Karpas-422 (cell line): ENCODE data around the gene STK32C. TPM values are rescaled to one million over a fixed set of nuclear protein-coding genes. Genes with fewer than 3 reads are reported as not detected.

ENCODE experiments used
- DNase-seq: peaks from one replicate; pipeline ENCODE4 v3.0.0-alpha.2; 2015
- H2AFZ ChIP-seq: fragments of 200-600 bp; sonication (generic); 2 replicates; pipeline ENCODE4 v1.6.1; 2014; ENCODE audit warnings: antibody characterized with exemption, low read length, mixed read lengths
- H3K27ac ChIP-seq: fragments of 200-600 bp; sonication (generic); 2 replicates; pipeline ENCODE4 v1.5.1; 2014; ENCODE audit warnings: mild to moderate bottlenecking, low read length, moderate library complexity
- H3K27me3 ChIP-seq: fragments of 200-600 bp; sonication (generic); 2 replicates; pipeline ENCODE4 v1.6.1; 2014; ENCODE audit warnings: low read length, mixed read lengths
- H3K36me3 ChIP-seq: fragments of 200-600 bp; sonication (generic); 2 replicates; pipeline ENCODE4 v1.6.1; 2014; ENCODE audit warnings: low read length, mixed read lengths; ENCODE audit not compliant: insufficient read depth
- H3K4me1 ChIP-seq: fragments of 200-600 bp; sonication (generic); 2 replicates; pipeline ENCODE4 v1.6.1; 2014; ENCODE audit warnings: mild to moderate bottlenecking, low read length, mixed read lengths
- H3K4me2 ChIP-seq: fragments of 200-600 bp; sonication (generic); 2 replicates; pipeline ENCODE4 v1.6.1; 2014; ENCODE audit warnings: low read length, low read depth, mild to moderate bottlenecking; ENCODE audit not compliant: poor library complexity, severe bottlenecking
- H3K4me3 ChIP-seq: fragments of 200-600 bp; sonication (generic); 2 replicates; pipeline ENCODE4 v1.5.1; 2014; ENCODE audit warnings: mild to moderate bottlenecking, antibody characterized with exemption, low read length, mixed read lengths
- H3K79me2 ChIP-seq: fragments of 200-600 bp; sonication (generic); 2 replicates; pipeline ENCODE4 v1.6.1; 2014; ENCODE audit warnings: mild to moderate bottlenecking, low read length, mixed read lengths
- H3K9ac ChIP-seq: fragments of 200-600 bp; sonication (generic); 2 replicates; pipeline ENCODE4 v1.6.0; 2014; ENCODE audit warnings: low read length
- H3K9me2 ChIP-seq: fragments of 200-600 bp; sonication (generic), shearing (Covaris generic); replicated peaks from 2 replicates; pipeline ENCODE4 v1.6.0; 2014; ENCODE audit warnings: mild to moderate bottlenecking, low read length, moderate library complexity; ENCODE audit not compliant: insufficient read depth
- H3K9me3 ChIP-seq: fragments of 300-700, 200-600 bp; sonication (generic); 2 replicates; pipeline ENCODE4 v1.6.1; 2014; ENCODE audit warnings: low read length, mixed read lengths
- H4K20me1 ChIP-seq: fragments of 200-600 bp; sonication (generic); 2 replicates; pipeline ENCODE4 v1.6.1; 2014; ENCODE audit warnings: mild to moderate bottlenecking, antibody characterized with exemption, low read length, low read depth; ENCODE audit not compliant: insufficient read depth
- total RNA-seq: library from RNA; depleted of rRNA; stranded (reverse); fragments of >200 nt; shearing (Covaris generic); gene quantifications from 2 replicates; pipeline ENCODE4 v1.2.3, GENCODE V29; 2014; ENCODE audit warnings: low replicate concordance

Gene STK32C
- total RNA-seq, 1 experiment from 2014 or later = 8.4 TPM

DNA sequence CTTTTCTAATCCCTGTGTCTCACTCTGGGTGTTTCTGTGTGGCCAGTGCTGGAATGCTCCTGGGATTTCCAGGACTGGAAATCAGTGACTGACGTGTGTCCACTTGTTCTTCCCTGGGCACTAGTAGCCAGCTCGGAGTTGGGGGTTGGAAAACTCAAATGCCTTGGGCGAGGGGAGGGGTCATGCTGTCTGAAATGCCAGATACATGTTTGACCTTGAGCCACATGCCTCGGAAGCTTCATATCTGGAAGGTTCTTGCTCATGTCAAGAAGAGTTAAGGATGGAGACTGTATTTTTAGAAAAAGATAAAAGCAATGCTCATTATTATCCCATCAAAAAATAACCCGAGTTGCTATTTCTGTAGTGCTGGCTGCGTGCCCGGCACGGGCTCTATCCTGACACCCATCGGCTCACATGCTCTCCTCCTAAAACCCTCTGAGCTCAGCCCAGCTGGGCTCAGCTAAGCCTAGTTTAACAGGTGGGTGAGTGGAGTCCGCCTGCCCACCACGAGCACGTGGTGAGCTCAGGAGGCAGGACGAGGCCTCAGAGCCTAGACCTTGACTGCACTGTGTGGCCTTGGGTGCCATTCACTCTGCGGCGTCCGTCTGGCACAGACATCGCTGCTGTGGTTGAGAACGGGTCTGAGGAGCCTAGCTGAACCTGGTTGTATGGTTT, 114.6 kb downstream of the STK32C start:
- Histone ChIP-seq H3K4me1 (no peaks in the 10 kb centered on the region), H4K20me1 (no peaks in the 10 kb centered on the region), H3K9me3 (no peaks in the 10 kb centered on the region), H3K36me3 (no peaks in the 10 kb centered on the region), H3K79me2 (no peaks in the 10 kb centered on the region), H3K27ac (no peak overlapping the region), H2AFZ (no peak overlapping the region), H3K27me3 (no peaks in the 10 kb centered on the region), H3K9ac (no peak overlapping the region), H3K4me2 (no peak overlapping the region), H3K9me2 (no peaks in the 10 kb centered on the region), H3K4me3 (no peak overlapping the region)
- DNase-seq = no peak

DNA sequence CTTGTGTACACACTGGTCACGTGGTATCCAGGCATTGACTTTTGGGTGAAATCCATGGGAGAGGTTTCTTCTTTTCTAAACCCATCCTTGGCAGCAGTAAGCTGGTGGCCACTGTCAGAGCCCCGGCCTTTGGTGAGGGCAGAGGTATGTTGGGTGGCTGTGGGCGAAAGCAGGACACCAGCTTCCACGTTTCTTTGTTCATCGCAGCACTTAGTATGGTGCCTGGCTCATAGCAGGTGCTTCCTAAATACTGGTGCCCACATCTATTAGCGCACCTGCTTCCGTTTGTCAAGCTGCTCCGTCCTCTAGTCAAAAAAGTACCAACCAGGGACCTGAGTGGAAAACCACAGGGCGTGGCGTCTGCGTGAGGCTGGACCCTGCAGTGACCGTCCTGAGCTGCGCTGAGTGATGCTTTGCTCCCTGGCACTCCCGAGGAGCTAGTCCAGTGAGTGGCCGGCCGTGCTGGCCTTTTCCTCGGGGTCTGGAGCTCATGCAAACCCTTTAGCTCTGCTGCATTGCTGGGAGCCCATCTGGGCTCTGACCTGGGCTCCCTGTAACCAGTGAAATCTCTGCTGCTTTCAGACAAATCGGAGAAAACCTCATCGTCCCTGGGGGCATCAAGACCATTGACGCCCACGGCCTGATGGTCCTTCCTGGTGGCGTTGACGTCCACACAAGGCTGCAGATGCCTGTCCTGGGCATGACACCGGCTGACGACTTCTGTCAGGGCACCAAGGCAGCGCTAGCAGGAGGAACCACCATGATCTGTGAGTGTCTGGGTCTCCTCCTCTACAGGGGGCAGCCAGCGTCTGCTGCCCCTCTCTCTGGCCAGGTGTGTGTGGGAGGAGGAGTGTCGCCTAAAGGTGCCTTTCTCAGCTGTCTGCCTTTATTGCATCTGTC, 115.4 kb downstream of the STK32C start:
- Histone ChIP-seq H2AFZ (no peak overlapping the region), H3K9me2 (no peaks in the 10 kb centered on the region), H4K20me1 (no peaks in the 10 kb centered on the region), H3K27ac (no peak overlapping the region), H3K79me2 (no peaks in the 10 kb centered on the region), H3K36me3 (no peaks in the 10 kb centered on the region), H3K9ac (no peak overlapping the region), H3K9me3 (no peaks in the 10 kb centered on the region), H3K27me3 (no peaks in the 10 kb centered on the region), H3K4me3 (no peak overlapping the region), H3K4me2 (no peak overlapping the region), H3K4me1 (no peaks in the 10 kb centered on the region)
- DNase-seq = no peak

DNA sequence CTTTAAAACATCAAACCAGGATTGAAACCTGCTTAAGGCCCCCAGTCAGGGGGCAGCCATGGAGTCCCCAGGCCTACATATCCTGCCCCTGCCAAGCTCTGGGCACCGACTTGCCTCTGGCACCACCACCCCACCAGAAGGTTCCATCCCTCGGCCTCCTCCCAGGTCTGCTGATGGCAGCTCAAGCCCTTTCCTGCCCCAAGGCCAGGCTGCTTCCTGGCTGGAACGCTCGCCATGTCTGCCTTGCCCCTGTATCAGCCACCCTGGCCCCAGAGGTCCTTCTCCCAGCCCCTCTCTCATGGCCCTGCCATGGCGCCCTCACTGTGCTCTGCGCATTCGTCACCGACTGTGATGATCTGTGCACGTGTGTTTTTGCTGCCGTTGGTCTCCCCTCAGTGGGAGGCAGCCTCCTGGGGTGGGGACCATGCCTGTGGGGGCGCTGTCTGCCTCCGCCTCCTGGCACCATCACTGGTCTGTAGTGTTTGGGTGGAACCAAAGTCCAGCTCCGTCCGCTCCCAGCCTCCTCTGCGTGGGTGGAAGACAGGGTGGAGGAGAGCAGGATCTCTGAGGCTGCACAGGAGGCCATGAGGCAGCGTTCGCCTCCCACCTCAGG, 117.8 kb downstream of the STK32C start:
- no peak overlapping the region for H2AFZ ChIP-seq
- no peaks in the 10 kb centered on the region for H3K79me2 ChIP-seq
- H3K9me3 ChIP-seq = no peaks in the 10 kb centered on the region
- no peaks in the 10 kb centered on the region for H3K27me3 ChIP-seq
- no peaks in the 10 kb centered on the region for H3K4me1 ChIP-seq
- no peaks in the 10 kb centered on the region for H3K36me3 ChIP-seq
- no peak overlapping the region for H3K9ac ChIP-seq
- no peak overlapping the region for H3K27ac ChIP-seq
- H3K4me3 ChIP-seq = no peak overlapping the region
- no peaks in the 10 kb centered on the region for H4K20me1 ChIP-seq
- no peaks in the 10 kb centered on the region for H3K9me2 ChIP-seq
- DNase-seq = no peak
- H3K4me2 ChIP-seq = no peak overlapping the region

DNA sequence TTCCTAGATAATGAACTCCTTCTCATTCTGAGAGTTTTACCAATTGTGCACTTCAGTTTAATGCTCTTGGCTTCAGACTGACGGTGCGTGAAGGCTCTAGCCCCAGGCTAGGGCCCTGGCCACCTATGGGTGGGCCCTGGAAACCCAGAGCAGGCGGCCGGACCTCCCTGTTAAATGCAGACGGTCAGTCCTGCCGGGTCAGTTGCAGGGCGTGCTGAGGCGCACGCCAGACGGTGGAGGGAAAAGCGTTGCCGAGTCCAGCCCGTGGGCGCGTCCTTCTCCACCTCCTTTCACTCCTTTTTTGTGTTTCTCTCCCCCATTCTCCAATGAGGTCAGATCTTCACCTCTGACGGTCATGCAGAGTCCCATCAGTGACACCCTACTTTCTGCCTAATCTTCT, 118.7 kb downstream of the STK32C start:
- no peaks in the 10 kb centered on the region for H3K27me3 ChIP-seq

DNA sequence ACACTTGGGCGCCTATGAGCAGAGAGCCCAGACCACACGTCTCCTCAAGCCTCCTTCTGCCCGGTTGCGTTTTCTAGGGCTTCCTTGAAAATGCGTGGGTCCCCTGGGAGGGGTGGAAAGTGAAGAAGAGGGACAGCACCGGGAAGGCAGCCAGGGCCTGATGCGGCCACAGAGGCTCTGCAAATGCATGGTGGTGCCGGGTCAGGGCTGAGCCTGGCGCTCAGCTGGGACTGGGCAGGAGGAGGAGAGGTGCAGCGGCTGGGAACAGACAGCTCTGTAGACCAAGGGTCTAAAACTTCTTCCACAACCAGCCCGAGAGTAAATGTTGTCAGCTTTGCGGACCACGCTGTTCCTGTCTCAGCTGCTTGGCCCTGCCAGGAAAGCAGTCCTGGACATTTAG, 119.4 kb downstream of the STK32C start:
- Histone ChIP-seq H3K27me3 (no peaks in the 10 kb centered on the region), H3K27ac (no peak overlapping the region), H3K9me2 (no peaks in the 10 kb centered on the region), H3K36me3 (no peaks in the 10 kb centered on the region), H3K79me2 (no peaks in the 10 kb centered on the region), H3K9me3 (no peaks in the 10 kb centered on the region), H3K9ac (no peak overlapping the region), H3K4me3 (no peak overlapping the region), H3K4me1 (no peaks in the 10 kb centered on the region), H2AFZ (no peak overlapping the region), H4K20me1 (no peaks in the 10 kb centered on the region), H3K4me2 (no peak overlapping the region)
- DNase-seq = no peak

More for the DNA sequence above, 118.7 kb downstream of the STK32C start:
- H3K79me2 ChIP-seq = no peaks in the 10 kb centered on the region
- H3K4me1 ChIP-seq = no peaks in the 10 kb centered on the region
- no peak for DNase-seq
- no peaks in the 10 kb centered on the region for H3K9me2 ChIP-seq
- H3K4me3 ChIP-seq = no peak overlapping the region
- no peak overlapping the region for H3K4me2 ChIP-seq
- H3K9ac ChIP-seq = no peak overlapping the region
- H3K9me3 ChIP-seq = no peaks in the 10 kb centered on the region
- no peaks in the 10 kb centered on the region for H3K36me3 ChIP-seq
- no peaks in the 10 kb centered on the region for H4K20me1 ChIP-seq
- no peak overlapping the region for H2AFZ ChIP-seq
- H3K27ac ChIP-seq = no peak overlapping the region

DNA sequence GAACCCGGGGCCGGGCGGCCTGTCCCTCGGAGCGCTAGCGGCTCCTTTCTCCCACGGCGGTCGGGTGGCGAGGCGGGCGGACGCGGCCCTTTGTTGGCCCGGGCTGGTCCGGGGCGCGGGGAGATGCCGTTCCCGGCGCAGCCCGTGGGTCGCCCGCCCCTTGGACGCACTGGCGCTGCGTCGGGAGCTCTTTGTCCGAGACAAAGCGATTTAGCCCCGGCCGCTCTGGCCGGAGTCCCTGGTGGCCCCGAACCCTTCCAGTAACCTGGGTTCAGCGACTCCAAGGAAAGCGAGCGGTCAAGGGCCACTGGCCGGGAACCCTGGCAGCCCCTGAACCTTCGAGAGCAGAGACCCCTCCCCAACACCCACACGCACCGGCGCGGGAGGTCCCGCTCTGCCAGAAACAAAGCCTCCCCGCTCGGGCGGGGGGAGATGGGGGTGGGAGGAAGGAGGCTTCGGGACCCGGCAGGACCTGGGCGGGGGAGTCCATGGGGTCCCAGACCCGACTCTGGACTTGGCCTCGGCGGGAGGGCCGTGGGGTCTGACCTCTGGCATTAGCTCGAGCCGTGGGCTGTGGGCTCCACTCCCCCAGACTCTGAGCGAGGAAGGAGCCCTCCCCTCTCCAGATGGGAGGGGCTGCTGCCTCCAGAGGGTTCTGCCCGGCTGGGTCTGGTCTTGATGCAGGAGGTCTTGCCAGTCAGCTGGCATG, 120.2 kb downstream of the STK32C start:
- H2AFZ ChIP-seq = no peak overlapping the region

DNA sequence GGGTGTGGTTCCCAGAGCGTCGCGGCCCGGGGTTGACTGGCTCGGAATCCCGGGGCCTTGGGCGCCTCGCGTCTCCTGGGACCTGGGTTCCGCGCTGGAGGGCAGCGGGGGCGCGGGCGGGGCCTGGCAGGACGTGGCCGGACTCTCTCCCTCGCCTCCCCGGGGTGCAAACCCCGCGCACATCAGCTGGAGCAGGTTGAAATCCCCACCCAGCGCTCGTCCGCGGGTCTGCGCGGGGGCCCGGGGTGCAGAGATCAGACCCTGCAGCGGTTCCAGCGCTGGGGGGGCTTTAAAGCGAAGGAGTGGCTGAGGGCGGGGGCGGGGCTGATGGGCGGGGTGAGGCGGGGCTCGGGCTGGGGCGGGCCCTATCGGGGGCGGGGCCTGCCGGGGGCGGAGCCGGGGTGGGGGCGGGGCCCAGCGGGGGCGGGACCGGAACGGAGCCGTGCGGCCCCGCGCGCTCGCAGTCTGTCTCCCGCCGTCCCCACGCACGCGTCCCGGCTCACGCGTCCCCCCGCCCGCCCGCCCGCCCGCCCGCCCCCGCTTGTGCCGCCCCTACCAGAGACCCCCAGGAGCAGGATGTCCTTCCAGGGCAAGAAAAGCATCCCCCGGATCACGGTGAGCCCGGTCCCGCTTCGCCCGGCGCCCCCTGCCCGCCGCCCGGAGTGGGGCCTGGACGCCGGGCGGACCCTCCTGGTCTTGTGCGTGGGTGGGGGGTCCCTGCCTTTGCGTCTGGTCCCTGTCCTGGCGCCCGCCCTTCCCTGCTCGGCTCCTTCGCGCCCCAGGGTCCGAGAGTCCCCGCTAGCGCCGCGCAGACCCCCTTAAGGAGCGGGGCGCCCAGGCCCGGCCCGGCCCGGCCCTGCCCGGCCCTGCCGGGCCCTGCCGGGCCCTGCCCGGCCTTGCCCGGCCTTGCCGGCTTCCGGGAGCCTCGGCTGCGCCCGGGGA, 121.0 kb downstream of the STK32C start, which contains the start of gene DPYSL4:
DPYSL4 (plus strand) TSS at position 461 of the 942 bp plus-strand sequence; CDS start at position 577, 116 bp downstream.
- H3K36me3 ChIP-seq = no peaks in the 10 kb centered on the region
- no peak within 1 kb of the TSS for H3K4me3 ChIP-seq
- no peak for DNase-seq
- H3K9me2 ChIP-seq = no peaks in the 10 kb centered on the region
- H3K79me2 ChIP-seq = no peaks in the 10 kb centered on the region
- H3K9ac ChIP-seq = no peak within 1 kb of the TSS
- H2AFZ ChIP-seq = no peak within 1 kb of the TSS
- no peaks in the 10 kb centered on the region for H3K4me1 ChIP-seq
- no peaks in the 10 kb centered on the region for H3K9me3 ChIP-seq
- no peaks in the 10 kb centered on the region for H3K27me3 ChIP-seq
- H3K27ac ChIP-seq = no peak within 1 kb of the TSS
- H3K4me2 ChIP-seq = no peak within 1 kb of the TSS
- H4K20me1 ChIP-seq = no peaks in the 10 kb centered on the region

More for the DNA sequence above, 120.2 kb downstream of the STK32C start:
- H3K36me3 ChIP-seq = no peaks in the 10 kb centered on the region
- no peak overlapping the region for H3K9ac ChIP-seq
- H3K9me3 ChIP-seq = no peaks in the 10 kb centered on the region
- no peaks in the 10 kb centered on the region for H3K27me3 ChIP-seq
- H3K27ac ChIP-seq = no peak overlapping the region
- no peaks in the 10 kb centered on the region for H3K79me2 ChIP-seq
- no peak overlapping the region for H3K4me2 ChIP-seq
- H3K4me1 ChIP-seq = no peaks in the 10 kb centered on the region
- no peak overlapping the region for H3K4me3 ChIP-seq
- H4K20me1 ChIP-seq = no peaks in the 10 kb centered on the region
- no peak for DNase-seq
- no peaks in the 10 kb centered on the region for H3K9me2 ChIP-seq
